Cardiac muscle cell (in vitro differentiated cells and primary cell): Measurements from ENCODE around the gene SLC35G3. TPM values are rescaled to one million over a fixed set of nuclear protein-coding genes. Genes with fewer than 3 reads are reported as not detected.
"Not testable (repeated sequence)": the region's sequence is repeated elsewhere in the genome, so short reads cannot be mapped to it uniquely, and the experiment has no call there.

Experiments used
- DNase-seq, 2 donors: peaks; one replicate each; pipeline versions ENCODE4 v3.0.0 to v3.0.0-alpha.2; 2010 to 2017; ENCODE audit warnings: low read depth in 1 of 2, low spot score in 1 of 2
- H3K27ac ChIP-seq: fragments of 200-600 bp; sonication (generic); 2 replicates; pipeline ENCODE4 v1.5.1; 2016
- H3K27me3 ChIP-seq: fragments of 200-600 bp; sonication (generic); 2 replicates; pipeline ENCODE4 v1.6.0; 2016; ENCODE audit warnings: control low read depth
- H3K36me3 ChIP-seq: fragments of 200-600 bp; sonication (generic); 2 replicates; pipeline ENCODE4 v1.5.1; 2016; ENCODE audit warnings: control low read depth
- H3K4me1 ChIP-seq: fragments of 200-600 bp; sonication (generic); 2 replicates; pipeline ENCODE4 v1.8.1; 2017; ENCODE audit warnings: low read depth, mild to moderate bottlenecking, mixed run types
- H3K4me3 ChIP-seq: fragments of 200-600 bp; sonication (generic); 2 replicates; pipeline ENCODE4 v1.5.1; 2016; ENCODE audit warnings: mild to moderate bottlenecking
- H3K9me3 ChIP-seq: fragments of 200-600 bp; sonication (generic); 2 replicates; pipeline ENCODE4 v1.5.1; 2017; ENCODE audit warnings: low read depth, mild to moderate bottlenecking, control low read depth
- CTCF ChIP-seq: IDR thresholded peaks from 2 replicates; pipeline ENCODE4 v1.5.1; 2012; ENCODE audit warnings: low read depth, mild to moderate bottlenecking, low read length
- polyA plus RNA-seq: library from polyadenylated mRNA; unstranded; fragments of >200 nt; fragmentation: Nextera tagmentation; extraction: Ambion mirVana; gene quantifications from 2 replicates; pipeline ENCODE4 v1.2.1, GENCODE V29; 2016
- total RNA-seq: library from RNA; depleted of rRNA; stranded (reverse); fragments of >200 nt; gene quantifications from 2 replicates; pipeline ENCODE4 v1.2.3, GENCODE V29; 2016

The SLC35G3 gene
- total and polyA plus RNA-seq, 2 experiments from 2014 or later, result 0.65 TPM; not detected in 1

DNA sequence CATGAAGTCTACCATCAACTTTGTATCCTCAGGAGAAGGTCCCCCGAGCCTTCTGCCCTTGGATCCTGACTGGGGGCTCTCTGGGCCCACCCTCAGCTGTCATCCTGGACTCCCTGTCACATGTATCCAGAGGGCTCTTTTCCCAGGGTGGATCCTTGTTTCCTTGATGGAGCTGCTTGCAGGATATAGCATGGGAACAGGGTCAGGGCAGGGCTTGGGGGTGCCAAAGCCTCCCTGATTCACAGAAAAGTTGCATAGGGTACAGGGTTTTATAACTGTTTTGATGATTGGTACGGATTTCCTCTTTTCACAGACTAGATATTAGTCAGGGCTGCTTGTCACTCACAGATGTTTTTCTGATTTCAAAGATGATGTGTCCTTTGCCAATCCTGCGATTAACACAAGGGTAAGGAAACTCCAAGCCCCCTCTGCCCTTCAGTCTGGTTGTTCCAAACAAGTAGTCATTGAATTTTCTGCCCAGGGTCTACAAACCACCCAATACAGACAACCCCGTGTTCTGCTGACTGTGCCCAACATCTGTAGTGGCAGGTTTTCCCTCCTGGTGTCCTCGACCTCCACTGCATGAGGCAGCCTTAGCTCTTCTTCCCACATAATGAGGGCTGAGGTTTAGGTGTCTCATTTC is 20.6 kb upstream of the SLC35G3 start:
- TF ChIP-seq CTCF, result no peak
- no peaks in the 10 kb centered on the region for H3K9me3 ChIP-seq

DNA sequence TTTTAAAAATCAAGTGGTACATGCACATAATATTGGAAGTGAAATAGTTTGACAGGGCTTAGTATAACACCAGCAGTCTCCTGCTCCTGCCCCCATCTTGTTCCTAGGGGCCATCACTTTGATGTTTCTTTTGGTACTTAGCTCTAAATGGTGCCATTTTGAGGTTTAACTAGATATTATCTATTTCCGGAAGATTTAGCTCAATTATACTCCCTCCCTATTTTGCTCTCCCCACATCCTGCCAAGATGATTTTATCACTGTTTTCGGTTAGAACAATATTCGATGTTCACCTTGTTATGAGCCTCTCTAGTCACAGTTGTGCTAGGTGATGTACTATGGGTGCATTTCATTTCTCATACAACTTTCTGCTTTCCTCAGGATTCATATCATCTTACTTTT is 20.0 kb upstream of the SLC35G3 start:
- Histone ChIP-seq H3K4me1 (no peaks in the 10 kb centered on the region), H3K27ac (no peak overlapping the region)

More for the DNA sequence above, 20.6 kb upstream of the SLC35G3 start:
- H3K27me3 ChIP-seq, result peaks cover 20% of the 10 kb centered on the region
- no peak overlapping the region for H3K27ac ChIP-seq
- no peaks in the 10 kb centered on the region for H3K4me1 ChIP-seq
- no peak overlapping the region for H3K4me3 ChIP-seq
- no peaks in the 10 kb centered on the region for H3K36me3 ChIP-seq
- DNase-seq, result no peak

DNA sequence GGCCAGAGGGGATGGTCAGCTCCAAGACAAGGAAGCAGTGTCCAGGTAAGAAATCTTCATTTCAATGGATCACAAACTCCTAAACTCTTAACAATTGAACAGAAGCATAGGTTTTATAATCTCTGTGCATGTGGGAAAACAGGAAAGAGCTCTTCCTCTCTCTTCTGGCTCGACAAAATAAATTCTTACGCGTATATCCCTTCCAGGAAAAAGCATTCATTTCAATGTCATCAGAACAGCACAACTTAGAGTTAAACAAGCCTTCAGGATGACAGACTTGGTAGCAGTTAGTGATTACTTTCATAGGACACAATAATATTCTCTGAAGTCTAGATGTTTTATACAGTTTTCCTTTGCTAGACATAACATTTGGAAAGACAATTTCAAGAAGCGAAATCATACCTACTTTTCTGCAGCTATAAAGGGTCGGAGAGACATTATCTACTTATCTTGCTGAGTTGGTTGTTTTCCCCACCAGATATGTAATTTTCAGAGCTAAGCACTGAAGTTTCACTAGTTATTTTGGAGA is 19.3 kb upstream of the SLC35G3 start:
- no peak for DNase-seq
- Histone ChIP-seq H3K27me3 (peaks cover 20% of the 10 kb centered on the region), H3K27ac (no peak overlapping the region), H3K9me3 (no peaks in the 10 kb centered on the region), H3K4me3 (no peak overlapping the region), H3K4me1 (no peaks in the 10 kb centered on the region), H3K36me3 (no peaks in the 10 kb centered on the region)
- no peak for TF ChIP-seq CTCF

More for the DNA sequence above, 20.0 kb upstream of the SLC35G3 start:
- no peak for TF ChIP-seq CTCF
- no peak for DNase-seq
- no peaks in the 10 kb centered on the region for H3K36me3 ChIP-seq
- H3K9me3 ChIP-seq, result no peaks in the 10 kb centered on the region
- no peak overlapping the region for H3K4me3 ChIP-seq
- H3K27me3 ChIP-seq, result peaks cover 20% of the 10 kb centered on the region

DNA sequence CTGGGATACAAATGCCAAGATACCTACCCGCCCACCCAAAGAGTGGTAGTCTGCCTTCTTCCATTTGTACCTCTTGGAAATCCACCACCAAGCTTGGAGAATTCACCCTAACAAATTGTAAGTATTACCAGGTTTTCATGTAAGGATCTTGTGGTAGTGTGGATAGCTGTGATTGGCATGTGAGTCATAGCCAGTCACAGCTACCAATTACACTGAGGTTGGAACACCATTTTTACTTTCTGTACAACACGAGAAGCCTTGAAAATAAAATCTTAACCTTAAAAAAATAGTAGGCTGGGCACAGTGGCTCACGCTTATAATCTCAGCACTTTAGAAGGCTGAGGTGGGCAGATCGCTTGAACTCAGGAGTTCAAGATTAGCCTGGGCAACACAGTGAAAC is 18.5 kb upstream of the SLC35G3 start:
- no peaks in the 10 kb centered on the region for H3K36me3 ChIP-seq
- TF ChIP-seq CTCF, result no peak
- no peaks in the 10 kb centered on the region for H3K4me1 ChIP-seq
- no peak for DNase-seq
- H3K4me3 ChIP-seq, result no peak overlapping the region
- peaks cover 20% of the 10 kb centered on the region for H3K27me3 ChIP-seq
- no peak overlapping the region for H3K27ac ChIP-seq
- no peaks in the 10 kb centered on the region for H3K9me3 ChIP-seq

DNA sequence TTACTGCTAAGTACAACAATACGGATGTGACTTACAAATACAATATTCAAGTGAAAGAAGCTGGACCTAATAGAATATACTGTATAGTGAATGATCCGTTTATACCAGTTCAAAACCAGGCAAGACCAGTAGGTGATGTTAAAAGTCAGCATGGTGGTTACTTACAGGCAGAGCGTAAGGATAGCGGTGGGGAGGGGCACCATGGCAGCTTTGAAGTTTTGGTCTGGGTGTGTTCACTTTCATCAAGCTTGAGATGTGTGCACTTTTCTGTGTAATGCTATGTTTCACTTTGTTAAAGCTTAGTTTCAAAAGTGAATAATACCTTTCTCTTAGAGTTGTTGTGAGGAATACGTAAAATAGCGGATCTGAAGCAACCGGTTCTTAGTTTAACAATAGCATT is 16.5 kb upstream of the SLC35G3 start:
- Histone ChIP-seq H3K27ac (no peak overlapping the region), H3K27me3 (peaks cover 20% of the 10 kb centered on the region), H3K4me1 (no peaks in the 10 kb centered on the region), H3K36me3 (no peaks in the 10 kb centered on the region), H3K4me3 (no peak overlapping the region), H3K9me3 (no peaks in the 10 kb centered on the region)
- TF ChIP-seq CTCF, result no peak
- DNase-seq, result no peak

DNA sequence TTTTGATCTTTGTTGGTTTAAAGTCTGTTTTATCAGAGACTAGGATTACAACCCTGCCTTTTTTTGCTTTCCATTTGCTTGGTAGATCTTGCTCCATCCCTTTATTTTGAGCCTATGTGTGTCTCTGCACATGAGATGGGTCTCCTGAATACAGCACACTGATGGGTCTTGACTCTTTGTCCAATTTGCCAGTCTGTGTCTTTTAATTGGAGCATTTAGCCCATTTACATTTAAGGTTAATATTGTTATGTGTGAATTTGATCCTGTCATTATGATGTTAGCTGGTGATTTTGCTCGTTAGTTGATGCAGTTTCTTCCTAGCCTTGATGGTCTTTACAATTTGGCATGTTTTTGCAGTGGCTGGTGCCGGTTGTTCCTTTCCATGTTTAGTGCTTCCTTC is 8.4 kb upstream of the SLC35G3 start:
- H3K9me3 ChIP-seq, H3K4me3 ChIP-seq, H3K36me3 ChIP-seq, DNase-seq, H3K27ac ChIP-seq, H3K4me1 ChIP-seq, H3K27me3 ChIP-seq: not testable (repeated sequence)

GRCh38 chr17:35195062-35195461 is 869 bp upstream of the SLC35G3 start:
- not testable (repeated sequence) for H3K27me3 ChIP-seq, H3K4me1 ChIP-seq, DNase-seq, H3K4me3 ChIP-seq, H3K27ac ChIP-seq, H3K36me3 ChIP-seq, H3K9me3 ChIP-seq
